ENCODE measurements around the gene LRRC9.
"Not testable (repeated sequence)": the region's sequence is repeated elsewhere in the genome, so short reads cannot be mapped to it uniquely, and the experiment has no call there.

LRRC9 gene

GRCh38 chr14:59959668-59960067 is 39.7 kb downstream of the LRRC9 start:
- DNase-seq = no peak

GRCh38 chr14:59961518-59962062 is 41.6 kb downstream of the LRRC9 start:
- DNase-seq = no peak

- no peak for DNase-seq
Observed at GRCh38 chr14:59964251-59965007, 44.5 kb downstream of the LRRC9 start.

- DNase-seq = no peak
Observed at GRCh38 chr14:59969319-59969718, 49.4 kb downstream of the LRRC9 start.

GRCh38 chr14:59981564-59981963 is 61.6 kb downstream of the LRRC9 start:
- DNase-seq = no peak

GRCh38 chr14:59983048-59983447 is 63.1 kb downstream of the LRRC9 start:
- DNase-seq = no peak

- DNase-seq = no peak
Observed at GRCh38 chr14:59986556-59987059, 66.7 kb downstream of the LRRC9 start.

GRCh38 chr14:59997449-59997848 is 77.5 kb downstream of the LRRC9 start:
- no peak for DNase-seq

GRCh38 chr14:59997966-59998365 is 78.0 kb downstream of the LRRC9 start:
- DNase-seq = no peak

GRCh38 chr14:59998564-59998963 is 78.6 kb downstream of the LRRC9 start:
- no peak for DNase-seq

- no peak for DNase-seq
Observed at GRCh38 chr14:60002819-60003492, 83.0 kb downstream of the LRRC9 start.

GRCh38 chr14:60003991-60004390 is 84.0 kb downstream of the LRRC9 start:
- DNase-seq = no peak

GRCh38 chr14:60008042-60008441 is 88.1 kb downstream of the LRRC9 start:
- no peak for DNase-seq

- not testable (repeated sequence) for DNase-seq
Observed at GRCh38 chr14:60010263-60010662, 90.3 kb downstream of the LRRC9 start.

- no peak for DNase-seq
Observed at GRCh38 chr14:60014402-60014801, 94.5 kb downstream of the LRRC9 start.

- no peak for DNase-seq
Observed at GRCh38 chr14:60021619-60022018, 101.7 kb downstream of the LRRC9 start.

- no peak for DNase-seq
Observed at GRCh38 chr14:60025571-60025970, 105.6 kb downstream of the LRRC9 start.

- no peak for DNase-seq
Observed at GRCh38 chr14:60035177-60035576, 115.2 kb downstream of the LRRC9 start.

GRCh38 chr14:60047976-60048375 is 128.0 kb downstream of the LRRC9 start:
- not testable (repeated sequence) for DNase-seq

- DNase-seq = no peak
Observed at GRCh38 chr14:60051721-60052221, 131.8 kb downstream of the LRRC9 start.

- no peak for DNase-seq
Observed at GRCh38 chr14:60058087-60058486, 138.1 kb downstream of the LRRC9 start.

GRCh38 chr14:60061371-60061770 is 141.4 kb downstream of the LRRC9 start:
- DNase-seq = no peak

- DNase-seq = no peak
Observed at GRCh38 chr14:60064491-60065072, 144.6 kb downstream of the LRRC9 start.

All from activated naive CD4-positive, alpha-beta T cell treated with anti-CD3 and anti-CD28 coated beads, Interleukin-2, amount 50 U/mL, for 16 hours (primary cell).